22Rv1 (cell line): ENCODE results near the gene PKP4.

ENCODE experiments used
- ZFX ChIP-seq: fragments of 450-650 bp; IDR thresholded peaks from 2 replicates; pipeline ENCODE4 v1.6.1; 2017; ENCODE audit warnings: antibody characterized with exemption, borderline replicate concordance
- TF ChIP-seq, protein P1 (sequence below): fragments of 450-650 bp; IDR thresholded peaks from 2 replicates; pipeline ENCODE4 v1.5.1; 2017; ENCODE audit warnings: mild to moderate bottlenecking

DNA sequence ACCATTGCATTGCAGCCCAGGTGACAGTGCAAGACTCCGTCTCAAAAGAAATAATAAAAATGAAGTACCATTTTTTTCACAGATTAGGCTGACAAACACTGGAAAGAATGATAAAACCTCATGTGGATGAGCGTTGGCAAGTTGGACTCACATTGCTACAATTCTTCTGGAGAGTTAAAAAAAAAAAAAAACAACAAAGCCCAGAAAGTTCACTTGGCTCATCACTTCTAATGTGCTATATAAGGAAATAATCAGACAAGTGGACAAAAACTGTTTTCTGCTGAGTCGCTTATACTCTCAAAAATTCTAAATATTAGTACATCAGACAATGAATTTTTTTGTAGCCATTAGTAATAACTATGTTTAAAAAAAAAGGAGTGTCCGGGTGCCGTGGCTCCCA, 38.4 kb downstream of the PKP4 start:
- TF ChIP-seq, protein P1, sequence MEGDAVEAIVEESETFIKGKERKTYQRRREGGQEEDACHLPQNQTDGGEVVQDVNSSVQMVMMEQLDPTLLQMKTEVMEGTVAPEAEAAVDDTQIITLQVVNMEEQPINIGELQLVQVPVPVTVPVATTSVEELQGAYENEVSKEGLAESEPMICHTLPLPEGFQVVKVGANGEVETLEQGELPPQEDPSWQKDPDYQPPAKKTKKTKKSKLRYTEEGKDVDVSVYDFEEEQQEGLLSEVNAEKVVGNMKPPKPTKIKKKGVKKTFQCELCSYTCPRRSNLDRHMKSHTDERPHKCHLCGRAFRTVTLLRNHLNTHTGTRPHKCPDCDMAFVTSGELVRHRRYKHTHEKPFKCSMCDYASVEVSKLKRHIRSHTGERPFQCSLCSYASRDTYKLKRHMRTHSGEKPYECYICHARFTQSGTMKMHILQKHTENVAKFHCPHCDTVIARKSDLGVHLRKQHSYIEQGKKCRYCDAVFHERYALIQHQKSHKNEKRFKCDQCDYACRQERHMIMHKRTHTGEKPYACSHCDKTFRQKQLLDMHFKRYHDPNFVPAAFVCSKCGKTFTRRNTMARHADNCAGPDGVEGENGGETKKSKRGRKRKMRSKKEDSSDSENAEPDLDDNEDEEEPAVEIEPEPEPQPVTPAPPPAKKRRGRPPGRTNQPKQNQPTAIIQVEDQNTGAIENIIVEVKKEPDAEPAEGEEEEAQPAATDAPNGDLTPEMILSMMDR: no peak
- TF ChIP-seq ZFX: no peak
